GM12891 (cell line): ENCODE results near the gene RETN. TPM values are rescaled to one million over a fixed set of nuclear protein-coding genes. Genes with fewer than 3 reads are reported as not detected.

Source experiments
- DNase-seq: peaks from one replicate; pipeline ENCODE4 v3.0.0; 2011; ENCODE audit warnings: low spot score; ENCODE audit not compliant: insufficient read length
- FAIRE-seq: peaks from 2 replicates; lab custom pipeline; 2011; peaks lifted over from hg19 to GRCh38; lab: Jason Lieb, UNC
- PAX5 ChIP-seq: IDR thresholded peaks from 2 replicates; pipeline ENCODE4 v1.6.1; 2011; ENCODE audit warnings: low read length, moderate library complexity, mild to moderate bottlenecking; ENCODE audit not compliant: insufficient read depth, severe bottlenecking
- POLR2A ChIP-seq: IDR thresholded peaks from 2 replicates; pipeline ENCODE4 v1.6.1; 2011; ENCODE audit warnings: low read depth, low read length, control low read depth
- POLR2AphosphoS5 ChIP-seq: IDR thresholded peaks from 2 replicates; pipeline ENCODE4 v1.6.1; 2011; ENCODE audit warnings: low read depth, low read length, control low read depth
- POU2F2 ChIP-seq: IDR thresholded peaks from 2 replicates; pipeline ENCODE4 v1.6.1; 2011; ENCODE audit warnings: low read depth, mild to moderate bottlenecking, control low read depth, low read length, moderate library complexity
- SPI1 ChIP-seq: IDR thresholded peaks from 2 replicates; pipeline ENCODE4 v1.6.1; 2011; ENCODE audit warnings: low read depth, low read length, control low read depth
- TAF1 ChIP-seq: IDR thresholded peaks from 2 replicates; pipeline ENCODE4 v1.6.1; 2011; ENCODE audit warnings: low read depth, low read length, control low read depth
- polyA plus RNA-seq: library from polyadenylated mRNA; unstranded; fragments of >200 nt; gene quantifications from one replicate; pipeline ENCODE4 v1.2.1, GENCODE V29; 2012; ENCODE audit warnings: low read depth, missing spikeins, inconsistent platforms; ENCODE audit not compliant: missing spikeins

RETN gene
- not detected for polyA plus RNA-seq

- DNase-seq: no peak
- no peak for TF ChIP-seq SPI1
- no peak for TF ChIP-seq POLR2A
- no peak for TF ChIP-seq POLR2AphosphoS5
- no peak for TF ChIP-seq TAF1
- no peak for TF ChIP-seq POU2F2
- TF ChIP-seq PAX5: no peak
- no peak for FAIRE-seq
Observed at GRCh38 chr19:7668842-7669241, at the start of gene RETN. Gene RETN (plus strand): TSS chr19:7669049. CDS start chr19:7669327, 278 bp downstream.

GRCh38 chr19:7619671-7620441 lies 49.0 kb upstream of the RETN start:
- DNase-seq: no peak
- no peak for FAIRE-seq
- TF ChIP-seq POLR2A (no peak), PAX5 (no peak), POU2F2 (no peak), TAF1 (no peak), SPI1 (no peak), POLR2AphosphoS5 (no peak)

- TF ChIP-seq PAX5 (no peak), POU2F2 (no peak), TAF1 (no peak), POLR2A (no peak), POLR2AphosphoS5 (no peak), SPI1 (no peak)
- FAIRE-seq (no peak), DNase-seq (no peak)
Observed at GRCh38 chr19:7620442-7621412, 48.1 kb upstream of the RETN start.

- no peak for TF ChIP-seq SPI1
- no peak for TF ChIP-seq POU2F2
- no peak for TF ChIP-seq PAX5
- TF ChIP-seq POLR2A: no peak
- TF ChIP-seq TAF1: no peak
- TF ChIP-seq POLR2AphosphoS5: no peak
- DNase-seq (no peak), FAIRE-seq (peak; percentile 31)
Observed at GRCh38 chr19:7622933-7623685, 45.7 kb upstream of the RETN start.

- no peak for FAIRE-seq
Observed at GRCh38 chr19:7623725-7624603, 44.9 kb upstream of the RETN start.

GRCh38 chr19:7624810-7625209 lies 44.0 kb upstream of the RETN start:
- no peak for FAIRE-seq
- no peak for DNase-seq
- TF ChIP-seq POLR2AphosphoS5 (no peak), POU2F2 (no peak), POLR2A (no peak), TAF1 (no peak), PAX5 (no peak), SPI1 (no peak)

More at GRCh38 chr19:7623725-7624603, 44.9 kb upstream of the RETN start:
- no peak for TF ChIP-seq SPI1
- no peak for TF ChIP-seq TAF1
- no peak for TF ChIP-seq PAX5
- no peak for TF ChIP-seq POLR2A
- TF ChIP-seq POLR2AphosphoS5: no peak
- no peak for TF ChIP-seq POU2F2
- DNase-seq: no peak

GRCh38 chr19:7625763-7626372 lies 43.0 kb upstream of the RETN start:
- FAIRE-seq: no peak
- TF ChIP-seq PAX5: no peak
- no peak for TF ChIP-seq POLR2A
- no peak for TF ChIP-seq POU2F2
- TF ChIP-seq TAF1: no peak
- TF ChIP-seq SPI1: no peak
- TF ChIP-seq POLR2AphosphoS5: no peak

DNA sequence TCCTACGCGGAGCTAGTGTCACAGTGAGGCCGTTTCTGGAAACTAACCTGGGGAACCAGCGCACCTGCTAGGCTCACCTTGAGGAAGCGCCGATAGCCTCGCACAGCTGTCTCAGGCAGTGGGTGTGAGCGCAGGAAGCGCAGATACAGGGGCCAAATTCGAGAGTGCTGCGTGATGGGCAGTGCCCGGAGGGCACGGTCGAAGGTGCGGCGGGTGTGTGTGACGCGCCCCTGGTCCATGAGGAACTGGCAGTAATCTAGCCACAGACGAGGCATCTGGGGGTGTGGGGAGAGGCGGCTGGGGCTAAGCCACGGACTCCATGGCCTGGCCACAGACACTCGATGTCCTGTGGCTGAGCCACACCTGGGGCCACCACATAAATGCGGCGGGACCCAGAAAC lies 41.7 kb upstream of the RETN start:
- DNase-seq (no peak), FAIRE-seq (no peak)
- TF ChIP-seq SPI1: no peak
- TF ChIP-seq POLR2AphosphoS5: no peak
- no peak for TF ChIP-seq POLR2A
- TF ChIP-seq POU2F2: no peak
- no peak for TF ChIP-seq PAX5
- TF ChIP-seq TAF1: no peak

More at GRCh38 chr19:7625763-7626372, 43.0 kb upstream of the RETN start:
- no peak for DNase-seq
